OCI-LY3 (cell line): ENCODE measurements around the gene BCAP29.

ENCODE experiments used
- H2AFZ ChIP-seq: fragments of 200-600, 300-600 bp; shearing (Covaris generic); 2 replicates; pipeline ENCODE4 v1.6.0; 2014; ENCODE audit warnings: antibody characterized with exemption, low read depth, low read length
- H3K27ac ChIP-seq: fragments of 200-600, 300-600 bp; sonication (generic); 2 replicates; pipeline ENCODE4 v1.5.1; 2014; ENCODE audit warnings: mild to moderate bottlenecking, low read length, moderate library complexity, mixed read lengths
- H3K27me3 ChIP-seq: fragments of 200-600, 300-600 bp; sonication (generic); 2 replicates; pipeline ENCODE4 v1.6.1; 2014; ENCODE audit warnings: low read depth, low read length, mixed read lengths
- H3K36me3 ChIP-seq: fragments of 200-600, 300-600 bp; sonication (generic); replicated peaks from 2 replicates; pipeline ENCODE3; 2014; ENCODE audit warnings: low read depth, low read length, mixed read lengths
- H3K4me1 ChIP-seq: fragments of 300-600, 200-600 bp; sonication (generic); 2 replicates; pipeline ENCODE4 v1.6.1; 2014; ENCODE audit warnings: low read length, mixed read lengths
- H3K4me2 ChIP-seq: fragments of 200-600, 300-600 bp; sonication (generic); 2 replicates; pipeline ENCODE4 v1.6.1; 2014; ENCODE audit warnings: low read length, mixed read lengths
- H3K4me3 ChIP-seq: fragments of 300-600, 200-600 bp; sonication (generic); 2 replicates; pipeline ENCODE4 v1.5.1; 2014; ENCODE audit warnings: antibody characterized with exemption, mild to moderate bottlenecking, low read length, moderate library complexity
- H3K79me2 ChIP-seq: fragments of 300-600, 200-600 bp; shearing (Covaris generic); 2 replicates; pipeline ENCODE4 v1.6.1; 2014; ENCODE audit warnings: mild to moderate bottlenecking, low read length, mixed read lengths
- H3K9ac ChIP-seq: fragments of 300-600, 200-600 bp; shearing (Covaris generic); 2 replicates; pipeline ENCODE4 v1.6.0; 2014; ENCODE audit warnings: mild to moderate bottlenecking, low read length, moderate library complexity
- H3K9me3 ChIP-seq: fragments of 200-600, 300-600 bp; shearing (Covaris generic); 2 replicates; pipeline ENCODE4 v1.6.1; 2014; ENCODE audit warnings: low read length, mixed read lengths; ENCODE audit not compliant: insufficient read depth
- H4K20me1 ChIP-seq: fragments of 200-600, 300-600 bp; sonication (generic); 2 replicates; pipeline ENCODE4 v1.6.1; 2016; ENCODE audit warnings: low read length, mixed read lengths; ENCODE audit not compliant: insufficient read depth
- CTCF ChIP-seq: fragments of 200-600, 300-600 bp; sonication (generic); IDR thresholded peaks from 2 replicates; pipeline ENCODE4 v1.5.1; 2014; ENCODE audit warnings: antibody characterized with exemption, low read length, low read depth
- EZH2phosphoT487 ChIP-seq: fragments of 200-600 bp; shearing (Covaris generic); IDR thresholded peaks from 2 replicates; pipeline ENCODE4 v1.6.1; 2018; ENCODE audit warnings: antibody characterized with exemption, mixed run types, low read depth

The BCAP29 gene

GRCh38 chr7:107627002-107627401 is 47.0 kb downstream of the BCAP29 start:
- TF ChIP-seq CTCF (no peak), EZH2phosphoT487 (no peak)

GRCh38 chr7:107628461-107629064 is 48.5 kb downstream of the BCAP29 start:
- Histone ChIP-seq H3K36me3 (no peaks in the 10 kb centered on the region), H3K9ac (no peak overlapping the region), H3K4me2 (no peak overlapping the region), H3K9me3 (no peaks in the 10 kb centered on the region), H3K4me3 (no peak overlapping the region), H3K79me2 (no peaks in the 10 kb centered on the region), H3K27me3 (peaks cover 7% of the 10 kb centered on the region; the same call in 1 of the 2 replicates), H4K20me1 (no peaks in the 10 kb centered on the region), H3K4me1 (no peaks in the 10 kb centered on the region), H2AFZ (no peak overlapping the region), H3K27ac (no peak overlapping the region)
- TF ChIP-seq EZH2phosphoT487 (no peak), CTCF (no peak)

More at GRCh38 chr7:107627002-107627401, 47.0 kb downstream of the BCAP29 start:
- Histone ChIP-seq H3K4me3 (no peak overlapping the region), H2AFZ (no peak overlapping the region), H3K4me1 (peaks cover 7% of the 10 kb centered on the region), H4K20me1 (no peaks in the 10 kb centered on the region), H3K27me3 (no peaks in the 10 kb centered on the region), H3K9me3 (no peaks in the 10 kb centered on the region), H3K36me3 (no peaks in the 10 kb centered on the region), H3K4me2 (no peak overlapping the region), H3K79me2 (no peaks in the 10 kb centered on the region), H3K9ac (no peak overlapping the region), H3K27ac (no peak overlapping the region)

DNA sequence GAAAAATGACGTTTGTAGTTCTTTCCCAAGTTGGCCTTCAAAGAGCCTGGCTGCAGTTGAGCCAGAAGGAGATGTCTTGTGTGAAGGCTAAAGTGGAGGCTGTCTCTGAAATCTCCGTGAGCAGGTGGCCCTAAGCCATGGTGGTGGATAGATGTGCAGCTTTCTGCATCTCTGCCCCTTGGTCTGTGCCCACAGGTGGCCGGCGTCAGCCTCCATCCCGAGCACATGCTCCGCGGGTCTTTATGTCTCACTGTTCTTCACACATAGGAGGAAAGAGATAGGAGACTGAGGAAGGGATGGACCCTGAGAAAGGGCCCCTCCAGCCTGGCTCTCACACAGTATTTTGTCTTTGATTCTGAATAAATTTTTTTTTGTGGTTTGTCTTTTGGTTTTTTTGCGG is 50.3 kb downstream of the BCAP29 start:
- Histone ChIP-seq H3K36me3 (no peaks in the 10 kb centered on the region), H3K4me2 (no peak overlapping the region), H3K27ac (no peak overlapping the region), H3K79me2 (no peaks in the 10 kb centered on the region), H3K4me3 (no peak overlapping the region), H3K4me1 (no peaks in the 10 kb centered on the region), H3K27me3 (peaks cover 17% of the 10 kb centered on the region), H2AFZ (no peak overlapping the region), H3K9me3 (no peaks in the 10 kb centered on the region), H4K20me1 (no peaks in the 10 kb centered on the region), H3K9ac (no peak overlapping the region)
- TF ChIP-seq EZH2phosphoT487 = no peak
- no peak for TF ChIP-seq CTCF

DNA sequence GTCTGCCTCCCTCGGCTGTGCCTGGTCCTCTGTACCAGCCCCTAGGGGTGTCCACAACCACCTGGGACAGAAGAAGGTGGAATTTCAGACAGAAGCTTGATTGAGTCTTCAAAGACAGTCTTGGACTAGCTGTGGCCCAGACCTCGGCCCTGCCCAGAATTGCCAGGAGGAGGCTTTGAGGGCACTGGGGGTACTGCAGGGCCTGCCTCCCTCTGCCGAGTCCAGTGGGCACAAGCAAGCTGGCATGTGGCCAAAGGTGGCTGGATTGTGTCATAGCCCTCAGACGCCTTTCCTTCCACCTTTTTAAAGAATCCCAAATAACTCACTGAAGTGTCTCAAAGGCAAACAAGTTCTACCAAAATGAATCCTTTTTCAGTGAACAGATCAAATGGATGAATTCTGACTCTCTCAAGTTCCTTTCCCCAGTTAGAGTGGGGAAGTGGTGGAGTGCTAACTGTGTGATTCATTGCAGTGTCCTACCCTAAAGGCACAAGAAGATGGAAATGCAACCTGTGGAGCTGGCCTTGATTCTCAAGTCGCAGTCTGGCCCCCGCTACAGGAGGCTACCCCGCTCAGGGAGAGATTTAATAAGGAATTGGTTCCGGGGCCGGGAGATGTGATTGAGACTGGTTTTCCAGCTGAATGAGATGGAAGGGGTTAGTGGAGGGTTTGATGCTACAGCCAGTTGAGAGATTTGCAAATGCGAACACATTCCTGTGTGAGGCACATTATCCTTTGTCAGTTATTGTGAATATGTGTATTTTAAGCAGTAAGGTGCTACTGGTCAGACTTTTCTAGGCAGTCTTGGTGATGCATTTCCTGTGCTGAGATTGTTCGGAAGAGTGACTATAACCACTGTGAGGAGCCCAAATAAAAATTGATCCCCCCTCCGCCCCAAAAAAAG is 51.8 kb downstream of the BCAP29 start:
- no peaks in the 10 kb centered on the region for H3K4me1 ChIP-seq
- no peaks in the 10 kb centered on the region for H4K20me1 ChIP-seq
- H3K27ac ChIP-seq = no peak overlapping the region
- H3K9ac ChIP-seq = no peak overlapping the region
- no peak overlapping the region for H3K4me2 ChIP-seq
- H3K79me2 ChIP-seq = no peaks in the 10 kb centered on the region
- no peaks in the 10 kb centered on the region for H3K9me3 ChIP-seq
- peaks cover 24% of the 10 kb centered on the region for H3K27me3 ChIP-seq
- H3K4me3 ChIP-seq = no peak overlapping the region
- H3K36me3 ChIP-seq = no peaks in the 10 kb centered on the region
- TF ChIP-seq EZH2phosphoT487 (no peak), CTCF (no peak)
- H2AFZ ChIP-seq = no peak overlapping the region
